ENCODE measurements around the gene FCHSD1. TPM values are rescaled to one million over a fixed set of nuclear protein-coding genes. Genes with fewer than 3 reads are reported as not detected.

FCHSD1 gene
- total RNA-seq, 4 donors from 2014 or later = 2.4 to 27.2 (median 11.3) TPM

DNA sequence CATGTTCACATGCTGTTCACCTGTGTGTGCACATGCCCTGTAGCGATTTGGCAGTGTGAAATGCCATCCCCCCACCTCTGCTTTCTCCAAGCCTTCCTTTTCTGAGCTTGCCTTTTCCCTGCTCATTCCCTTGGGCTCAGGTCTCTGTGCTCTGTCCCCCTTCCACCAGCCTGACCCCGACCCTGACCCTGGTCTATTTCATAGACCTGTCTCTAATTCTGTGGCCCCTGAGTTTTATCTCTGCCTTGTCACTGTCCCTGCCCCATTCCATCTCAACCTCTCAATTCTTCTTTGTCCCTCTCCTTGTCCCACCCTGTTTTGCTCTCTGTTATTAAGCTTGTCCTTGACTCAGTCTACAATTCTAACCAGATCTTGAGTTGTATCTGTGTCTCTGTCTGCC lies 30.1 kb upstream of the FCHSD1 start:
- peak overlapping the region; percentile 69 to 75 for H3K27ac ChIP-seq

DNA sequence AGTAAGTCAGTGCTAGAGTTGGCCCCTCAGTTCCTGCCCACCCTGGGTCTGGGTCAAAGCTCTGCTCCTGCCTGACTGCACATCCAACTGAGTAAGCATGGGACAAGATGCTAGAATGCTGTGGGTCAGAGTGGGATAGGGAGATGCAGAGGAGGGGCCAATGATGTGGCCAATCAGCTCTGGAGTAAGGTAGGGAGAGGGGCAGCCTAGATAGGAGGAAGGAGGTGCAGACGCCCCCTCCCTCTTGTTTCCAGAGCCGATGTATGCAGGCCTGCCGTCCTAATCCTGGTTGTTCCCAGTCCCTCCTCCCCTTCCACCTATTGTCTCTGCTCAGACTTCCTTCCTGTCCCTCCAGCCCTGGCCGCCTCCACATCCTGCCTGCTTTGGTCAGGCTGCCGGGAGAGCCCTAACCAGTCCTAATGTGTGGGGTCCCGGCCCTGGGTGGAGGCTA lies 29.6 kb upstream of the FCHSD1 start:
- no peaks in the 10 kb centered on the region for H3K4me1 ChIP-seq

More for the DNA sequence above, 30.1 kb upstream of the FCHSD1 start:
- no peaks in the 10 kb centered on the region for H3K9me3 ChIP-seq
- no peak for DNase-seq
- no peaks in the 10 kb centered on the region for H3K36me3 ChIP-seq
- intact Hi-C loops (cut with DNase I; ENCODE audit: low total_unique reads) = no loop called here
- H3K4me3 ChIP-seq = peak overlapping the region; percentile 36 to 48
- H3K27me3 ChIP-seq = no peaks in the 10 kb centered on the region
- TF ChIP-seq, protein P1, sequence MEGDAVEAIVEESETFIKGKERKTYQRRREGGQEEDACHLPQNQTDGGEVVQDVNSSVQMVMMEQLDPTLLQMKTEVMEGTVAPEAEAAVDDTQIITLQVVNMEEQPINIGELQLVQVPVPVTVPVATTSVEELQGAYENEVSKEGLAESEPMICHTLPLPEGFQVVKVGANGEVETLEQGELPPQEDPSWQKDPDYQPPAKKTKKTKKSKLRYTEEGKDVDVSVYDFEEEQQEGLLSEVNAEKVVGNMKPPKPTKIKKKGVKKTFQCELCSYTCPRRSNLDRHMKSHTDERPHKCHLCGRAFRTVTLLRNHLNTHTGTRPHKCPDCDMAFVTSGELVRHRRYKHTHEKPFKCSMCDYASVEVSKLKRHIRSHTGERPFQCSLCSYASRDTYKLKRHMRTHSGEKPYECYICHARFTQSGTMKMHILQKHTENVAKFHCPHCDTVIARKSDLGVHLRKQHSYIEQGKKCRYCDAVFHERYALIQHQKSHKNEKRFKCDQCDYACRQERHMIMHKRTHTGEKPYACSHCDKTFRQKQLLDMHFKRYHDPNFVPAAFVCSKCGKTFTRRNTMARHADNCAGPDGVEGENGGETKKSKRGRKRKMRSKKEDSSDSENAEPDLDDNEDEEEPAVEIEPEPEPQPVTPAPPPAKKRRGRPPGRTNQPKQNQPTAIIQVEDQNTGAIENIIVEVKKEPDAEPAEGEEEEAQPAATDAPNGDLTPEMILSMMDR (IDR thresholded peaks at IDR 0.05) = no peak
- TF ChIP-seq POLR2A (IDR thresholded peaks at IDR 0.05) = no peak
- H3K4me1 ChIP-seq = no peaks in the 10 kb centered on the region

DNA sequence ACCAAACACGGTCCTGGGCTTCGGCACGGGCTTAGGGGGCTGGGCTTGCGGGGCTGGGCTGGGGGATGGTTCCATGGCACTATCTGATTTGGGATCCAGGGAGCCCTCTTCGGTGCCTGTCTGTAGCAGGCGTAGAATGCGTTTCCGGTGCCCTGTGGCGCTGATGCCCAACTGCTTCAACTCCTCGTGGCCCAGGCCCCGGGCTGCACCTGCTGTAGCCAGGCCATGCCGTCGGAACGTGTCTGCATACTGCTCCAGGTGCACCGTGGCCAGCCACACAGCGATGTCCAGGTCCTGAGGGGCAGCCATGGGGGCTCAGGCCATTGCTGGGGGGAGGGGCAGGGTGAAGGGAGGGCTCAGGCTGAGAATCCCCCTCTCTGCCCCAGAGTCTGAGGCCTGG lies 29.0 kb upstream of the FCHSD1 start:
- intact Hi-C loops (cut with DNase I; ENCODE audit: low total_unique reads) = no loop called here

More for the DNA sequence above, 29.6 kb upstream of the FCHSD1 start:
- Histone ChIP-seq H3K27me3 (no peaks in the 10 kb centered on the region), H3K27ac (peak overlapping the region; percentile 69 to 75), H3K4me3 (no peak overlapping the region), H3K9me3 (no peaks in the 10 kb centered on the region), H3K36me3 (no peaks in the 10 kb centered on the region)
- DNase-seq = peak in 1 of 2 donors; percentile 51
- intact Hi-C loops (cut with DNase I; ENCODE audit: low total_unique reads) = no loop called here
- TF ChIP-seq POLR2A (IDR thresholded peaks at IDR 0.05) = no peak
- TF ChIP-seq, protein P1 (IDR thresholded peaks at IDR 0.05) = no peak

DNA sequence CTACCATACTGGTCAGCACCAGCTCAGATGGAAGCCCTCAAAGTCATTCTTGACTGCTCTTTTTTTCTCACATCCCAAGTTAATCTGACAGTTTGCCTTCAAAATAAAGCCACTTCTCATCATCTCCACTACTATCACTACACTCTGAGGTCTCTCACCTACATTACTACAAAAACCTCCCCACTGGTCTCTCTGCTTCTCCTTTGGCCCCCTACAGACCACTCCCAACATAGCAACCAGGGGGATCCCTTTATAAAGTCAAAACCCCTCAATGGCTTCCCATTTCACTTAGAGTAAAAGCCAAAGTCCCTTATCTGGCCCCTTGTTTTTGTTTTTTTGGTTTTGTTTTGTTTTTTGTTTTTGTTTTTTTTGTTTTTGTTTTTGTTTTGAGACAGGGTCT lies 26.2 kb upstream of the FCHSD1 start:
- Histone ChIP-seq H3K36me3 (no peaks in the 10 kb centered on the region), H3K9me3 (no peaks in the 10 kb centered on the region), H3K4me3 (no peak overlapping the region), H3K27ac (no peak overlapping the region), H3K4me1 (no peaks in the 10 kb centered on the region), H3K27me3 (no peaks in the 10 kb centered on the region)
- no peak for TF ChIP-seq POLR2A (IDR thresholded peaks at IDR 0.05)
- TF ChIP-seq, protein P1 (IDR thresholded peaks at IDR 0.05) = no peak
- DNase-seq = no peak
- intact Hi-C loops (cut with DNase I; ENCODE audit: low total_unique reads) = no loop called here

More for the DNA sequence above, 29.0 kb upstream of the FCHSD1 start:
- no peak overlapping the region for H3K4me3 ChIP-seq
- H3K27ac ChIP-seq = peak overlapping the region in 1 of 2 donors; percentile 69
- DNase-seq = no peak
- H3K4me1 ChIP-seq = no peaks in the 10 kb centered on the region
- no peaks in the 10 kb centered on the region for H3K27me3 ChIP-seq
- TF ChIP-seq POLR2A (IDR thresholded peaks at IDR 0.05) = no peak
- TF ChIP-seq, protein P1 (IDR thresholded peaks at IDR 0.05) = no peak
- H3K36me3 ChIP-seq = no peaks in the 10 kb centered on the region
- H3K9me3 ChIP-seq = no peaks in the 10 kb centered on the region

DNA sequence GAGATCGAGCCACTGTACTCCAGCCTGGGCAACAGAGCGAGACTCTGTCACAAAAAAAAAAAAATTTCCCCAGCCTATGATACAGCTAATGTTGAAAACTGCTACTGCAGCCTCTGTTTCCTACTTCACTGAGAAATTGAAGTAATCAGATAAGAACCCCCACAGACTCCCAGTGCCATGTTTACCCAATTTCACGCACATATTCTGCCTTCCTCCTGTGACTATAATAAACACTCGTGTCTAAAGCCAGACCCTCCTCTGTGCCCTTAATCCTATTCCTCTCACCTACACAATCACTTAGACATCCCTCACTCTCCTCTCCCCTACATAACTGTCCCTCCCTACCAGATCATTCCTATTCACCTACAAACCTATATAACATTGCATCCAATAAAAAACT lies 24.5 kb upstream of the FCHSD1 start:
- Histone ChIP-seq H3K4me3 (no peak overlapping the region), H3K4me1 (no peaks in the 10 kb centered on the region), H3K9me3 (no peaks in the 10 kb centered on the region), H3K27me3 (no peaks in the 10 kb centered on the region), H3K27ac (no peak overlapping the region), H3K36me3 (no peaks in the 10 kb centered on the region)
- no peak for DNase-seq
- intact Hi-C loops (cut with DNase I; ENCODE audit: low total_unique reads) = no loop called here
- TF ChIP-seq, protein P1 (IDR thresholded peaks at IDR 0.05) = no peak
- TF ChIP-seq POLR2A (IDR thresholded peaks at IDR 0.05) = no peak

Data from uterus (tissue), 4 donors.